NCI-H2029 (cell line): ENCODE results near the gene IQGAP2.
"Not testable (repeated sequence)": the region's sequence is repeated elsewhere in the genome, so short reads cannot be mapped to it uniquely, and the experiment has no call there.

Experiments used
- DNase-seq: peaks from one replicate; lab custom pipeline; 2025; lab: John Stamatoyannopoulos, UW

The IQGAP2 gene

GRCh38 chr5:76542887-76543690, 140.0 kb downstream of the IQGAP2 start:
- DNase-seq, result no peak

- no peak for DNase-seq
Observed at GRCh38 chr5:76544268-76544926, 141.3 kb downstream of the IQGAP2 start.

- DNase-seq, result no peak
Observed at GRCh38 chr5:76545184-76545583, 142.1 kb downstream of the IQGAP2 start.

GRCh38 chr5:76546497-76547102, 143.5 kb downstream of the IQGAP2 start:
- DNase-seq, result no peak

- DNase-seq, result no peak
Observed at GRCh38 chr5:76547242-76547890, 144.3 kb downstream of the IQGAP2 start.

GRCh38 chr5:76547891-76548524, 144.9 kb downstream of the IQGAP2 start:
- DNase-seq, result no peak

- peak; percentile 17 for DNase-seq
Observed at GRCh38 chr5:76548525-76549229, 145.6 kb downstream of the IQGAP2 start.

GRCh38 chr5:76550881-76551280, 147.8 kb downstream of the IQGAP2 start:
- not testable (repeated sequence) for DNase-seq

GRCh38 chr5:76552546-76552945, 149.5 kb downstream of the IQGAP2 start:
- DNase-seq, result no peak

GRCh38 chr5:76553251-76553650, 150.2 kb downstream of the IQGAP2 start:
- no peak for DNase-seq

- DNase-seq, result no peak
Observed at GRCh38 chr5:76555114-76555513, 152.0 kb downstream of the IQGAP2 start.

- no peak for DNase-seq
Observed at GRCh38 chr5:76555717-76556116, 152.6 kb downstream of the IQGAP2 start.

GRCh38 chr5:76556511-76557221, 153.6 kb downstream of the IQGAP2 start:
- no peak for DNase-seq

GRCh38 chr5:76560952-76561891, 158.1 kb downstream of the IQGAP2 start:
- DNase-seq, result no peak

GRCh38 chr5:76561959-76562358, 158.9 kb downstream of the IQGAP2 start:
- no peak for DNase-seq

- DNase-seq, result no peak
Observed at GRCh38 chr5:76565009-76565408, 161.9 kb downstream of the IQGAP2 start.

GRCh38 chr5:76570153-76570552, 167.1 kb downstream of the IQGAP2 start:
- DNase-seq, result no peak

GRCh38 chr5:76571559-76571958, 168.5 kb downstream of the IQGAP2 start:
- DNase-seq, result no peak

- no peak for DNase-seq
Observed at GRCh38 chr5:76576450-76576849, 173.4 kb downstream of the IQGAP2 start.

- DNase-seq, result no peak
Observed at GRCh38 chr5:76576996-76577395, 173.9 kb downstream of the IQGAP2 start.
